Activated B cell treated with CpG ODN at 0.5 μM for 24 hours (primary cell): ENCODE data around the gene CLNK. TPM values are rescaled to one million over a fixed set of nuclear protein-coding genes. Genes with fewer than 3 reads are reported as not detected.

ENCODE experiments used
- ATAC-seq: fragments of 200-7000 bp; cut with Tn5 transposase; one replicate; pipeline ENCODE4 v1.10.0; 2021; ENCODE audit warnings: low read depth, mild to moderate bottlenecking, moderate library complexity
- CTCF ChIA-PET: fragments of 350-600 bp; sonication (Branson Sonifier 250); formaldehyde crosslinking; loops from one replicate; lab custom pipeline; 2021; ENCODE audit warnings: antibody characterized with exemption; lab: Charles Lee
- POLR2A ChIA-PET: fragments of 350-600 bp; sonication (Branson Sonifier 250); formaldehyde crosslinking; loops from one replicate; lab custom pipeline; 2021; ENCODE audit warnings: antibody characterized with exemption; lab: Charles Lee
- DNase-seq: peaks from one replicate; pipeline ENCODE4 v3.0.0; 2022
- H3K27ac Mint-ChIP-seq: one replicate; pipeline ENCODE4 v1.8.0; 2020; ENCODE audit warnings: mixed read lengths
- H3K27me3 Mint-ChIP-seq: one replicate; pipeline ENCODE4 v1.8.0; 2021; ENCODE audit warnings: mixed read lengths
- H3K36me3 Mint-ChIP-seq: one replicate; pipeline ENCODE4 v1.8.0; 2021; ENCODE audit warnings: low read depth, mixed read lengths
- H3K4me1 Mint-ChIP-seq: one replicate; pipeline ENCODE4 v1.8.0; 2021; ENCODE audit warnings: mixed read lengths
- H3K4me3 Mint-ChIP-seq: one replicate; pipeline ENCODE4 v1.8.0; 2020; ENCODE audit warnings: mild to moderate bottlenecking, mixed read lengths
- H3K9me3 Mint-ChIP-seq: one replicate; pipeline ENCODE4 v1.8.0; 2020; ENCODE audit warnings: mixed read lengths
- intact Hi-C: fragments of 100-400 bp; cut with micrococcal nuclease; formaldehyde crosslinking; loops from one replicate; pipeline ENCODE4 v1.15.1; 2024
- total RNA-seq: library from RNA; stranded (reverse); gene quantifications from 2 replicates; pipeline ENCODE4 v1.2.3, GENCODE V29; 2022
- TF ChIP-seq, protein P1 (sequence below): fragments of 200-600 bp; IDR thresholded peaks from one replicate; pipeline ENCODE4 v1.8.0; 2022; ENCODE audit warnings: antibody characterized with exemption, mild to moderate bottlenecking

The CLNK gene
- total RNA-seq, 1 donor from 2014 or later = 0.58 TPM

DNA sequence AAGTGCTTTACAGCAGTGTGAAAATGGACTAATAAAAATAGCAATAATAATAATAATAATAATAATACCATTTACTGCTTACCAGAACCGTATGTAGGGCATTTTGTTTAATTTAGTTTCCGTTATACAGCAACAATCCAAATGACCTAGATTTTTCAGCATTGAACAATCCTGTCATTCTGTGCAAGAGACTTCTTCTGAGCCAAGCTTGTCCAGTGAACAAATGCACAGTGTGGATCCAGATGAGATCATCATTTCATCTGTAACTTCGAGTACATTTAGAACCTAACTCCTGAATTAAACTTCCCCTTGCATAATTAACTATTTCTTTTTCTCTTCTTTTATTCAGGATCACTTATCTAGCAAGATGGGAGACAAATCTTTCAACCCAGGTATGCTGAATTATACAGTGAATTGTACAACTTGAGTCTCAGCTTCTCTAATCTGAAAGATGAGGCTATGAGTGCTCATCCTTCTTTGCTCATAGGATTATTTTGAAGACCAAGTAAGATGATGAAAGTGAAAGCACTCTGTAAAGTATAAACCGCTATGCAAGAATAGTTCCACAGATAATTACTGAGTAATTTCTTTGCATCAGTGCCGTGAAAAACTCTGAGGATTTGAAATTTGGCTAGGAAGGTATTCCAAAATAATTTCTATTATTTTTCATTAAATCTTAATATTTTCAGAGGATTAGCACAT, 6.6 kb downstream of the CLNK start:
- Mint-ChIP-seq H3K27ac (peak overlapping the region; percentile 71), H3K4me1 (peaks cover 35% of the 10 kb centered on the region), H3K4me3 (peak overlapping the region; percentile 60), H3K27me3 (no peaks in the 10 kb centered on the region), H3K9me3 (peaks cover 6% of the 10 kb centered on the region), H3K36me3 (no peaks in the 10 kb centered on the region)
- ChIA-PET POLR2A (no interaction called here), CTCF (no interaction called here)
- DNase-seq (no peak), ATAC-seq (peak; percentile 77)
- TF ChIP-seq, protein P1, sequence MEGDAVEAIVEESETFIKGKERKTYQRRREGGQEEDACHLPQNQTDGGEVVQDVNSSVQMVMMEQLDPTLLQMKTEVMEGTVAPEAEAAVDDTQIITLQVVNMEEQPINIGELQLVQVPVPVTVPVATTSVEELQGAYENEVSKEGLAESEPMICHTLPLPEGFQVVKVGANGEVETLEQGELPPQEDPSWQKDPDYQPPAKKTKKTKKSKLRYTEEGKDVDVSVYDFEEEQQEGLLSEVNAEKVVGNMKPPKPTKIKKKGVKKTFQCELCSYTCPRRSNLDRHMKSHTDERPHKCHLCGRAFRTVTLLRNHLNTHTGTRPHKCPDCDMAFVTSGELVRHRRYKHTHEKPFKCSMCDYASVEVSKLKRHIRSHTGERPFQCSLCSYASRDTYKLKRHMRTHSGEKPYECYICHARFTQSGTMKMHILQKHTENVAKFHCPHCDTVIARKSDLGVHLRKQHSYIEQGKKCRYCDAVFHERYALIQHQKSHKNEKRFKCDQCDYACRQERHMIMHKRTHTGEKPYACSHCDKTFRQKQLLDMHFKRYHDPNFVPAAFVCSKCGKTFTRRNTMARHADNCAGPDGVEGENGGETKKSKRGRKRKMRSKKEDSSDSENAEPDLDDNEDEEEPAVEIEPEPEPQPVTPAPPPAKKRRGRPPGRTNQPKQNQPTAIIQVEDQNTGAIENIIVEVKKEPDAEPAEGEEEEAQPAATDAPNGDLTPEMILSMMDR = no peak
- intact Hi-C loops = loop anchor here (2.0 kb wide), 1 partner anchor 793 kb away; no protein-coding TSS in a partner anchor

DNA sequence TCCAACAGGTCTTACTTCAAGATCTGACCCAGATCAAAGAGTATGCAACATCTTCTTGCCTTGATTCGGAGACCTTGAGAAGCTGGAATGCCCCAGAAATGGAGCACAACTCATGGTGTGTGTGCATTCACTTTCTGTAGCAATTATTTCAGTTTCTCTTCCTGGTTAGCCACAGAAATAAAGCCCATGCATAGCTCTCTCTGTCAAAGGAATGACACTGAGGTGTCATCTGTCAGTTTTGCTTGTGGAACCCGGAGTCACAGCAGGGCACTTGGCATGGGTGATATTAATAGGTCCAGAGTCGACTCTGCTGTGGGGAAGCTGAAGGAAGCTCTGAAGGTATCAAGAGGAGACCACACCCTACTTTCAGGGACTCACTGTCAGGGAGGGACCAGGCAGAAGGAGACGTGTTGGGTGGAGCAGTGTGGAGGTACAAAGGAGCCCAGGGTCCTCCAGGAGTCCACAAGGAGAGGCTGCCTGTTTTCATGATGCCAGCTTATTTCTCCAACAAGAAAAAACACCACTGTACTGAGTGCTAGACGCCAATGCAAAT, 10.7 kb downstream of the CLNK start:
- Mint-ChIP-seq H3K36me3 (no peaks in the 10 kb centered on the region), H3K27ac (no peak overlapping the region), H3K27me3 (no peaks in the 10 kb centered on the region), H3K4me3 (no peak overlapping the region), H3K4me1 (peaks cover 46% of the 10 kb centered on the region), H3K9me3 (peaks cover 6% of the 10 kb centered on the region)
- DNase-seq = no peak
- intact Hi-C loops = no loop called here
- ATAC-seq = no peak
- CTCF ChIA-PET = no interaction called here
- TF ChIP-seq, protein P1 = no peak
- POLR2A ChIA-PET = interaction anchor here (0.8 kb wide), 1 partner anchor 11 kb away, joined by 3 read pairs; the partner anchor contains the start of gene CLNK

DNA sequence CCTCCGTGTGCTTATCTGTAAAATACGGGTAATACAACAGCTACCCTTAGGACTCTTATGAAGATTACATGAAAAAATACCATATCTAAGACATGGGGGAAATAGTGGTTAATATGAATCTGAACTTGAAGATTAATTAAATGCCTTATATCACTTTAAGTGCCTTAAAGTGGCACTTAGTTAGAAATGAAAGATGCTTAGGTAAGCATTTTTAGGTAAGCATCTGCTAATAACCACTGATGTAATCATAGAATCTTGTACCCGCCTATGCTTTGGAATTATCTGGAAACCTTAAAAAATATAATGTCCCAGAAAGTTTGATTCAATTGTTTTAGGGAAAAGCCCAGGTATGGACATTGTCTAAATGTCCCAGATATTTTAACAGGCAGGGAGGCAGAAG, 12.2 kb downstream of the CLNK start:
- TF ChIP-seq, protein P1 = no peak
- ATAC-seq (no peak), DNase-seq (no peak)
- Mint-ChIP-seq H3K4me1 (peaks cover 34% of the 10 kb centered on the region), H3K27ac (no peak overlapping the region), H3K36me3 (no peaks in the 10 kb centered on the region), H3K4me3 (no peak overlapping the region), H3K9me3 (peaks cover 3% of the 10 kb centered on the region), H3K27me3 (no peaks in the 10 kb centered on the region)
- intact Hi-C loops = no loop called here
- ChIA-PET POLR2A (interaction anchor here (1.4 kb wide), 1 partner anchor 10 kb away, joined by 3 read pairs; no protein-coding TSS in a partner anchor), CTCF (no interaction called here)

DNA sequence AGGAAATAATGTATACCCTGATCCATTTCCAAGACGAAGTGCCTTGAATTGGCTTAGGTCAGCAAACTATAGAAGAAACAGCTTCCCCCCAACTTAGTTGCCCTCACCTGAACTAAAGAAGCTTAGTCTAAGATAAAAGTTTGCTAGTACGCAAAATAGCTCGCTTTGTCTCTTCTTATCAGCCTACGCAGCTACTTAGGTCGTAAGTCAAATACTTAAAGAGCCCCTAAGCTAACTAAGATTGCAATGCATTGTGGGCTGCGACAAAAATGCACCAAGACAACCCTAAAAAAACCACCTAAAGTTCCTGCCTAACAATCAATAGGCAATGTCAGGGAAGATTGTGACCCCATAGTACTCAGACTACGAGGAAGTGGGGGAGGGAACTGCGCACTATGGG, 12.8 kb downstream of the CLNK start:
- Mint-ChIP-seq H3K9me3 (peaks cover 3% of the 10 kb centered on the region), H3K4me3 (no peak overlapping the region), H3K27me3 (no peaks in the 10 kb centered on the region), H3K27ac (peak overlapping the region; percentile 71), H3K4me1 (peaks cover 31% of the 10 kb centered on the region), H3K36me3 (no peaks in the 10 kb centered on the region)
- TF ChIP-seq, protein P1 = no peak
- ChIA-PET CTCF (no interaction called here), POLR2A (interaction anchor here (1.4 kb wide), 1 partner anchor 11 kb away, joined by 3 read pairs; no protein-coding TSS in a partner anchor)
- DNase-seq (no peak), ATAC-seq (no peak)
- intact Hi-C loops = no loop called here

DNA sequence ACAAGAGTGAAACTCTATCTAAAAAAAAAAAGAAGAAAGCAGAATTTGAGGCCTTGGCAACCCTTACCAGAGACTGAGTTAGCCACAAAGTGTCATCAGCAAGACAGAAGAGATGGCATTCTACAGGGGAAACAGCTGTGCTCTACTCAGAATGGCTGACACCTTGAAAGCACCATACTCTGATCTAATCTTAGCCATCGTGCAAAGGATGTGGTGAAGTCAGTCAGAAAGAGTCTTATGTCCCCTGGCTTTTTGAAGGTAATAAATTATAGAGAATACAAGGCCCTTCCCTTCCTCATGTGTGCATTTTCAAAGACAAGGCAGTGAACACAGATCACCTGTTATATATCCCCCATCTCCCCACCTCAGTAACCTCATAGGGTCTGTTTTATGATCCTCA, 13.2 kb downstream of the CLNK start:
- CTCF ChIA-PET = no interaction called here
- POLR2A ChIA-PET = interaction anchor here (1.4 kb wide), 1 partner anchor 11 kb away, joined by 3 read pairs; no protein-coding TSS in a partner anchor
- no peak overlapping the region for H3K4me3 Mint-ChIP-seq
- no peaks in the 10 kb centered on the region for H3K27me3 Mint-ChIP-seq
- peaks cover 27% of the 10 kb centered on the region for H3K4me1 Mint-ChIP-seq
- no peaks in the 10 kb centered on the region for H3K36me3 Mint-ChIP-seq
- peak overlapping the region; percentile 71 for H3K27ac Mint-ChIP-seq
- H3K9me3 Mint-ChIP-seq = peaks cover under 1% of the 10 kb centered on the region
- ATAC-seq (peak; percentile 94), DNase-seq (no peak)
- intact Hi-C loops = no loop called here
- TF ChIP-seq, protein P1 = no peak
